ENCODE data around the gene ASPHD2. TPM values are rescaled to one million over a fixed set of nuclear protein-coding genes. Genes with fewer than 3 reads are reported as not detected.

Gene ASPHD2
- polyA plus RNA-seq, 1 of the 3 experiments (the other 2 are of a cell fraction) = 2.2 TPM

DNA sequence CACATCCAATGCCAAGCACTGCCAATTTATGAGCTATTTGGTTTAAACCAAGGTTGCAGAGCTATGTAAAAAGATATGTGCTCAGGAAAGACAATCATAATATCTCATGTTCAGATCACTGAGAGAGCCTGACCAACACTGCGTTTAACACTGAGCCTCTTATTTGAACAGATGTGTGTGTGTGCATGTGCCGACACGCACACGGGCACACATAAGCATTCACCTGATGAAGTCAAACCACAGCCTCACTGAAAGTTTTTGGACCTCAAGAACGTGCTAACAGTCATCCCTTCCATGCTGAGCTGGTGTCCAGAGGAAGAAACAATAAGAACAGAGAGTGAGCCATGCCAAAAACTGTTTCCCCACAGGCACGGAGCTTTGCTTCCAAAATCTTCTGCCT, 31.1 kb downstream of the ASPHD2 start (continued):
- TF ChIP-seq, protein P1, sequence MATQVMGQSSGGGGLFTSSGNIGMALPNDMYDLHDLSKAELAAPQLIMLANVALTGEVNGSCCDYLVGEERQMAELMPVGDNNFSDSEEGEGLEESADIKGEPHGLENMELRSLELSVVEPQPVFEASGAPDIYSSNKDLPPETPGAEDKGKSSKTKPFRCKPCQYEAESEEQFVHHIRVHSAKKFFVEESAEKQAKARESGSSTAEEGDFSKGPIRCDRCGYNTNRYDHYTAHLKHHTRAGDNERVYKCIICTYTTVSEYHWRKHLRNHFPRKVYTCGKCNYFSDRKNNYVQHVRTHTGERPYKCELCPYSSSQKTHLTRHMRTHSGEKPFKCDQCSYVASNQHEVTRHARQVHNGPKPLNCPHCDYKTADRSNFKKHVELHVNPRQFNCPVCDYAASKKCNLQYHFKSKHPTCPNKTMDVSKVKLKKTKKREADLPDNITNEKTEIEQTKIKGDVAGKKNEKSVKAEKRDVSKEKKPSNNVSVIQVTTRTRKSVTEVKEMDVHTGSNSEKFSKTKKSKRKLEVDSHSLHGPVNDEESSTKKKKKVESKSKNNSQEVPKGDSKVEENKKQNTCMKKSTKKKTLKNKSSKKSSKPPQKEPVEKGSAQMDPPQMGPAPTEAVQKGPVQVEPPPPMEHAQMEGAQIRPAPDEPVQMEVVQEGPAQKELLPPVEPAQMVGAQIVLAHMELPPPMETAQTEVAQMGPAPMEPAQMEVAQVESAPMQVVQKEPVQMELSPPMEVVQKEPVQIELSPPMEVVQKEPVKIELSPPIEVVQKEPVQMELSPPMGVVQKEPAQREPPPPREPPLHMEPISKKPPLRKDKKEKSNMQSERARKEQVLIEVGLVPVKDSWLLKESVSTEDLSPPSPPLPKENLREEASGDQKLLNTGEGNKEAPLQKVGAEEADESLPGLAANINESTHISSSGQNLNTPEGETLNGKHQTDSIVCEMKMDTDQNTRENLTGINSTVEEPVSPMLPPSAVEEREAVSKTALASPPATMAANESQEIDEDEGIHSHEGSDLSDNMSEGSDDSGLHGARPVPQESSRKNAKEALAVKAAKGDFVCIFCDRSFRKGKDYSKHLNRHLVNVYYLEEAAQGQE (IDR thresholded peaks at IDR 0.05; ENCODE audit: low read depth, low read length) = no peak
- no peak for TF ChIP-seq FOSL2 (IDR thresholded peaks at IDR 0.05; ENCODE audit: borderline replicate concordance, low read depth)
- no peak for TF ChIP-seq SIN3A (IDR thresholded peaks at IDR 0.05; ENCODE audit: borderline replicate concordance, low read depth, low read length)

DNA sequence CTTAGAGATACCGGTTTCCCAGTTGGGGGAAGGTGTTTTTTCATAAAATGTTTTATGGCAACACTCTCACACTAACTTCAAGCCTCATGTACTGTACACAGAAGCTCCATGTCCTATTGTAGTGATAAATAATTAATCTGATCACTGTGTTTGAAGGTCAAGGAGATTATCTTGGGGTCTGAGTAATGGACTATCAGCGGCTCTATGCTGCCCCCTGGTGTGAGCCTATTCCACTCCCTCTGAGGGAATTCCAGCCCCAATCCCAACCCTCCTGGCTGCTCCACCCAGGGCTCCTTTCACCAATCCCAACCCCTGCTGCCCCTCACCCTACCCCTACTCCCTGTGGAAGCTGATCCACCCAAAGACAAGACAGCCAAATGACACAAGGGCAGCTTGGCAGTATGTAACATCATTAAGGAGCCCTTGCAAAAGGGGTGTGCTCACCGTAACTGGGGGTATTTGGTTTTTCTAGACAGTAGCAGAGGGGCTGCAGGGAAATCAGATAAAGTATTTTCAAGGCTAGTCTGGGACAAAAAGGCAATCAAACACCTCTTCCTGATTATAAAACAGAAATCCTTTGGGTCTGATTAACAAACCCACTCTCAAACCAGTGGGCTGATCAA, 32.2 kb downstream of the ASPHD2 start:
- ChIA-PET CTCF (interaction anchor here (0.6 to 6.2 kb wide), 49 partner anchors 8 to 687 kb away, joined by 3 to 99 read pairs (median 7); partner anchors contain the start of genes HPS4 and SRRD), POLR2A (no interaction called here)
- WGBS (ENCODE audit: low lambda C conversion rate) = 33% methylated on average over 3 of the region's 3 CpGs
- DNase-seq = peak; percentile 84
- TF ChIP-seq CHD2 (IDR thresholded peaks at IDR 0.05; ENCODE audit: low read length, partially characterized antibody) (no peak), FOXJ3 (CRISPR knock-in tag; IDR thresholded peaks at IDR 0.05) (no peak), RAD21 (IDR thresholded peaks at IDR 0.05; ENCODE audit: low read length) (peak; percentile 80), TEAD4 (IDR thresholded peaks at IDR 0.05; ENCODE audit: borderline replicate concordance, insufficient read depth) (no peak), SMC3 (IDR thresholded peaks at IDR 0.05; ENCODE audit: low read depth, low read length) (peak; percentile 90)
- TF ChIP-seq, protein P2, sequence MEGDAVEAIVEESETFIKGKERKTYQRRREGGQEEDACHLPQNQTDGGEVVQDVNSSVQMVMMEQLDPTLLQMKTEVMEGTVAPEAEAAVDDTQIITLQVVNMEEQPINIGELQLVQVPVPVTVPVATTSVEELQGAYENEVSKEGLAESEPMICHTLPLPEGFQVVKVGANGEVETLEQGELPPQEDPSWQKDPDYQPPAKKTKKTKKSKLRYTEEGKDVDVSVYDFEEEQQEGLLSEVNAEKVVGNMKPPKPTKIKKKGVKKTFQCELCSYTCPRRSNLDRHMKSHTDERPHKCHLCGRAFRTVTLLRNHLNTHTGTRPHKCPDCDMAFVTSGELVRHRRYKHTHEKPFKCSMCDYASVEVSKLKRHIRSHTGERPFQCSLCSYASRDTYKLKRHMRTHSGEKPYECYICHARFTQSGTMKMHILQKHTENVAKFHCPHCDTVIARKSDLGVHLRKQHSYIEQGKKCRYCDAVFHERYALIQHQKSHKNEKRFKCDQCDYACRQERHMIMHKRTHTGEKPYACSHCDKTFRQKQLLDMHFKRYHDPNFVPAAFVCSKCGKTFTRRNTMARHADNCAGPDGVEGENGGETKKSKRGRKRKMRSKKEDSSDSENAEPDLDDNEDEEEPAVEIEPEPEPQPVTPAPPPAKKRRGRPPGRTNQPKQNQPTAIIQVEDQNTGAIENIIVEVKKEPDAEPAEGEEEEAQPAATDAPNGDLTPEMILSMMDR (IDR thresholded peaks at IDR 0.05) = peak; percentile 93
- Histone ChIP-seq H3K36me3 (replicated peaks in 1 of 2; ENCODE audit: control insufficient read depth in 1 of 2, insufficient read depth in 2 of 2, low read length in 1 of 2) (peaks cover 14 to 74% of the 10 kb centered on the region in 2 experiments), H3K4me2 (no peak overlapping the region), H2AFZ (ENCODE audit: low read depth) (no peak overlapping the region), H3K4me1 (ENCODE audit: control insufficient read depth in 1 of 2, insufficient read depth in 2 of 2, low read depth in 1 of 2, low read length in 1 of 2) (peaks cover 0 to 2% of the 10 kb centered on the region in 2 experiments; a peak in 2 of 4 replicates), H3K9ac (no peak overlapping the region), H3K27me3 (ENCODE audit: insufficient read depth) (no peaks in the 10 kb centered on the region), H3K9me2 (no peaks in the 10 kb centered on the region), H4K20me1 (ENCODE audit: insufficient read depth) (peaks cover 5% of the 10 kb centered on the region), H3F3A (replicated peaks; ENCODE audit: insufficient read depth) (peaks cover 3% of the 10 kb centered on the region), H3K9me3 (no peaks in the 10 kb centered on the region), H3K4me3 (ENCODE audit: low read depth in 2 of 2, low read length in 1 of 2) (no peak overlapping the region; a peak in 1 of 4 replicates), H3K27ac (ENCODE audit: low read depth in 2 of 2, low read length in 1 of 2) (no peak overlapping the region), H3K79me2 (ENCODE audit: insufficient read depth) (peaks cover 8% of the 10 kb centered on the region)

Measured in SK-N-SH (cell line).